Measurements from ENCODE around the gene NDUFS1. TPM values are rescaled to one million over a fixed set of nuclear protein-coding genes. Genes with fewer than 3 reads are reported as not detected.

NDUFS1 gene
- polyA plus RNA-seq, 1 of the 3 experiments (the other 2 are of a cell fraction) = 54.8 TPM

GRCh38 chr2:206154197-206154596 is 5.0 kb downstream of the NDUFS1 start:
- Histone ChIP-seq H3K36me3 (replicated peaks in 1 of 2; ENCODE audit: control insufficient read depth in 1 of 2, insufficient read depth in 2 of 2, low read length in 1 of 2) (peaks cover 21 to 37% of the 10 kb centered on the region in 2 experiments), H3K9me3 (no peaks in the 10 kb centered on the region), H3F3A (replicated peaks; ENCODE audit: insufficient read depth) (peaks cover 4% of the 10 kb centered on the region), H3K9ac (no peak overlapping the region), H3K27ac (ENCODE audit: low read depth in 2 of 2, low read length in 1 of 2) (no peak overlapping the region), H3K79me2 (ENCODE audit: insufficient read depth) (peaks cover 91% of the 10 kb centered on the region), H4K20me1 (ENCODE audit: insufficient read depth) (peaks cover 32% of the 10 kb centered on the region), H3K4me3 (ENCODE audit: low read depth in 2 of 2, low read length in 1 of 2) (no peak overlapping the region), H2AFZ (ENCODE audit: low read depth) (no peak overlapping the region), H3K27me3 (ENCODE audit: insufficient read depth) (no peaks in the 10 kb centered on the region), H3K4me2 (no peak overlapping the region), H3K9me2 (no peaks in the 10 kb centered on the region), H3K4me1 (ENCODE audit: control insufficient read depth in 1 of 2, insufficient read depth in 2 of 2, low read depth in 1 of 2, low read length in 1 of 2) (peaks cover 4% of the 10 kb centered on the region in 2 experiments; a peak in 1 of 4 replicates)
- TF ChIP-seq CTCF (IDR thresholded peaks at IDR 0.05) (0 out of 2 replicates have a peak, but pooled peaks have one; percentile 13), ELF1 (IDR thresholded peaks at IDR 0.05) (no peak), TAF1 (IDR thresholded peaks at IDR 0.05; ENCODE audit: borderline replicate concordance, low read depth, low read length) (no peak), POLR2AphosphoS5 (IDR thresholded peaks at IDR 0.05; ENCODE audit: low read depth, low read length) (no peak), RAD21 (IDR thresholded peaks at IDR 0.05; ENCODE audit: low read length) (peak; percentile 38)
- 89% methylated on average over 3 of the region's 3 CpGs for WGBS (ENCODE audit: low lambda C conversion rate)
- ChIA-PET POLR2A (no interaction called here), CTCF (interaction anchor here (0.6 to 1.4 kb wide), 6 partner anchors 15 to 188 kb away, joined by 3 to 4 read pairs (median 3); no protein-coding TSS in a partner anchor)
- DNase-seq = no peak

- Histone ChIP-seq H3K9ac (no peak overlapping the region), H2AFZ (ENCODE audit: low read depth) (no peak overlapping the region), H4K20me1 (ENCODE audit: insufficient read depth) (peaks cover 21% of the 10 kb centered on the region), H3K9me2 (no peaks in the 10 kb centered on the region), H3K27ac (ENCODE audit: low read depth in 2 of 2, low read length in 1 of 2) (no peak overlapping the region), H3K79me2 (ENCODE audit: insufficient read depth) (peaks cover 63% of the 10 kb centered on the region), H3K27me3 (ENCODE audit: insufficient read depth) (no peaks in the 10 kb centered on the region), H3F3A (replicated peaks; ENCODE audit: insufficient read depth) (peaks cover 8% of the 10 kb centered on the region), H3K4me1 (ENCODE audit: control insufficient read depth in 1 of 2, insufficient read depth in 2 of 2, low read depth in 1 of 2, low read length in 1 of 2) (no peaks in the 10 kb centered on the region), H3K4me3 (ENCODE audit: low read depth in 2 of 2, low read length in 1 of 2) (no peak overlapping the region), H3K9me3 (no peaks in the 10 kb centered on the region), H3K36me3 (replicated peaks in 1 of 2; ENCODE audit: control insufficient read depth in 1 of 2, insufficient read depth in 2 of 2, low read length in 1 of 2) (peaks cover 50 to 59% of the 10 kb centered on the region in 2 experiments), H3K4me2 (no peak overlapping the region)
- TF ChIP-seq, protein P1, sequence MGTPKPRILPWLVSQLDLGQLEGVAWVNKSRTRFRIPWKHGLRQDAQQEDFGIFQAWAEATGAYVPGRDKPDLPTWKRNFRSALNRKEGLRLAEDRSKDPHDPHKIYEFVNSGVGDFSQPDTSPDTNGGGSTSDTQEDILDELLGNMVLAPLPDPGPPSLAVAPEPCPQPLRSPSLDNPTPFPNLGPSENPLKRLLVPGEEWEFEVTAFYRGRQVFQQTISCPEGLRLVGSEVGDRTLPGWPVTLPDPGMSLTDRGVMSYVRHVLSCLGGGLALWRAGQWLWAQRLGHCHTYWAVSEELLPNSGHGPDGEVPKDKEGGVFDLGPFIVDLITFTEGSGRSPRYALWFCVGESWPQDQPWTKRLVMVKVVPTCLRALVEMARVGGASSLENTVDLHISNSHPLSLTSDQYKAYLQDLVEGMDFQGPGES (IDR thresholded peaks at IDR 0.05; ENCODE audit: low read depth, low read length) = no peak
- TF ChIP-seq RXRA (IDR thresholded peaks at IDR 0.05; ENCODE audit: borderline replicate concordance, low read depth) (no peak), CTCF (IDR thresholded peaks at IDR 0.05) (no peak), FOXJ3 (CRISPR knock-in tag; IDR thresholded peaks at IDR 0.05) (no peak), POLR2AphosphoS5 (IDR thresholded peaks at IDR 0.05; ENCODE audit: low read depth, low read length) (no peak), PBX3 (IDR thresholded peaks at IDR 0.05) (no peak), SMC3 (IDR thresholded peaks at IDR 0.05; ENCODE audit: low read depth, low read length) (no peak), USF2 (IDR thresholded peaks at IDR 0.05; ENCODE audit: borderline replicate concordance, low read depth, low read length) (no peak), FOSL2 (IDR thresholded peaks at IDR 0.05; ENCODE audit: borderline replicate concordance, low read depth) (no peak), FOXM1 (IDR thresholded peaks at IDR 0.05; ENCODE audit: low read depth) (no peak), ELF1 (IDR thresholded peaks at IDR 0.05) (no peak), MXI1 (IDR thresholded peaks at IDR 0.05; ENCODE audit: low read depth, low read length) (no peak), YY1 (IDR thresholded peaks at IDR 0.05; ENCODE audit: low read depth) (no peak), TAF1 (IDR thresholded peaks at IDR 0.05; ENCODE audit: borderline replicate concordance, low read depth, low read length) (no peak)
- WGBS (ENCODE audit: low lambda C conversion rate) = 89% methylated on average over 4 of the region's 4 CpGs
- ChIA-PET CTCF (no interaction called here), POLR2A (no interaction called here)
- DNase-seq = no peak
These were observed 8.6 kb downstream of the NDUFS1 start for GRCh38 chr2:206150631-206151030.

All from SK-N-SH (cell line).